SH-SY5Y (cell line): ENCODE results near the gene IL17RE.

ENCODE experiments used
- GATA2 ChIP-seq: IDR thresholded peaks from 2 replicates; pipeline ENCODE4 v1.6.1; 2011; ENCODE audit warnings: mild to moderate bottlenecking, low read depth, low read length
- GATA3 ChIP-seq: IDR thresholded peaks from 2 replicates; pipeline ENCODE4 v1.6.1; 2011; ENCODE audit warnings: low read depth, mild to moderate bottlenecking, low read length, moderate library complexity

DNA sequence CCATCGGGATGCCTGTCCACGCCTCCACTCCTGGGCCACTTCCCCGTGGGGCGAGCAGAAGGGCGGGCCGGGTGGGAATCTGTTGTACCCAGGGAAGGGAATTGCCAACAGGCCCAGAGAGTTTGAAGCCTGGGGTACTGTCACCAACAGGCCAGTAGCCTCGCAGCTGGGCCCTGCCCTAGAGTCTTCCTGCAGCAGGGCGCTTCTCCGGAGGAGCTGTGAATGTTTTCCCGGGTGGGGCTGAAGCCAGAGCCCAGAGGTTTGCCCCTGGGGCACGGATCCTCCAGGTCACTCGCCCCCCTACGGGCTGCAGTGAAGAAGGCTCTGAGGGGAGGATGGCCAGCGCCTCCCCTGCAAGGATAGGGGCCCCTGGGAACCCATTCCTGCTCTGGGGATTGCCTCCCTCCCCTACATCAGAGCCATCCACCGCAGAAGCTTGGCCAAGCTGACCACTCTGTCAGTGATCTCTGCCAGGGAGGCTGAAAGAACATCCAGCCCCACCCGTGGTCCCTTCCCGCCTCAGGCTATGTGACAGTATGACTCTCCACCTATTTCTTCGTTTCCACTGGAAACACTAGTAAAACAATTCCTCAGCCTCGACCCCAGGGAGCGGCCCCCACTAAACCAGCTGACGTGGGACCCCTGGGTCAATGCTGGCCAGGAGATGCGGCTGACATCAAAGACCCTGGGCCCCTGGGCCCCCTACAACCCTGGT is 39.4 kb upstream of the IL17RE start:
- TF ChIP-seq GATA3: no peak
- no peak for TF ChIP-seq GATA2
